Measurements from ENCODE around the gene HEPH. TPM values are rescaled to one million over a fixed set of nuclear protein-coding genes. Genes with fewer than 3 reads are reported as not detected.
"Not testable (repeated sequence)": the region's sequence is repeated elsewhere in the genome, so short reads cannot be mapped to it uniquely, and the experiment has no call there.

Gene HEPH, protein sequence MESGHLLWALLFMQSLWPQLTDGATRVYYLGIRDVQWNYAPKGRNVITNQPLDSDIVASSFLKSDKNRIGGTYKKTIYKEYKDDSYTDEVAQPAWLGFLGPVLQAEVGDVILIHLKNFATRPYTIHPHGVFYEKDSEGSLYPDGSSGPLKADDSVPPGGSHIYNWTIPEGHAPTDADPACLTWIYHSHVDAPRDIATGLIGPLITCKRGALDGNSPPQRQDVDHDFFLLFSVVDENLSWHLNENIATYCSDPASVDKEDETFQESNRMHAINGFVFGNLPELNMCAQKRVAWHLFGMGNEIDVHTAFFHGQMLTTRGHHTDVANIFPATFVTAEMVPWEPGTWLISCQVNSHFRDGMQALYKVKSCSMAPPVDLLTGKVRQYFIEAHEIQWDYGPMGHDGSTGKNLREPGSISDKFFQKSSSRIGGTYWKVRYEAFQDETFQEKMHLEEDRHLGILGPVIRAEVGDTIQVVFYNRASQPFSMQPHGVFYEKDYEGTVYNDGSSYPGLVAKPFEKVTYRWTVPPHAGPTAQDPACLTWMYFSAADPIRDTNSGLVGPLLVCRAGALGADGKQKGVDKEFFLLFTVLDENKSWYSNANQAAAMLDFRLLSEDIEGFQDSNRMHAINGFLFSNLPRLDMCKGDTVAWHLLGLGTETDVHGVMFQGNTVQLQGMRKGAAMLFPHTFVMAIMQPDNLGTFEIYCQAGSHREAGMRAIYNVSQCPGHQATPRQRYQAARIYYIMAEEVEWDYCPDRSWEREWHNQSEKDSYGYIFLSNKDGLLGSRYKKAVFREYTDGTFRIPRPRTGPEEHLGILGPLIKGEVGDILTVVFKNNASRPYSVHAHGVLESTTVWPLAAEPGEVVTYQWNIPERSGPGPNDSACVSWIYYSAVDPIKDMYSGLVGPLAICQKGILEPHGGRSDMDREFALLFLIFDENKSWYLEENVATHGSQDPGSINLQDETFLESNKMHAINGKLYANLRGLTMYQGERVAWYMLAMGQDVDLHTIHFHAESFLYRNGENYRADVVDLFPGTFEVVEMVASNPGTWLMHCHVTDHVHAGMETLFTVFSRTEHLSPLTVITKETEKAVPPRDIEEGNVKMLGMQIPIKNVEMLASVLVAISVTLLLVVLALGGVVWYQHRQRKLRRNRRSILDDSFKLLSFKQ
- polyA plus RNA-seq (2011; rRNA removed) (49.4 and 59.3 TPM in 2 replicates), polyA minus RNA-seq (2011; rRNA and poly(A)+ RNA removed) (29.8 and 42.9 TPM in 2 replicates)

DNA sequence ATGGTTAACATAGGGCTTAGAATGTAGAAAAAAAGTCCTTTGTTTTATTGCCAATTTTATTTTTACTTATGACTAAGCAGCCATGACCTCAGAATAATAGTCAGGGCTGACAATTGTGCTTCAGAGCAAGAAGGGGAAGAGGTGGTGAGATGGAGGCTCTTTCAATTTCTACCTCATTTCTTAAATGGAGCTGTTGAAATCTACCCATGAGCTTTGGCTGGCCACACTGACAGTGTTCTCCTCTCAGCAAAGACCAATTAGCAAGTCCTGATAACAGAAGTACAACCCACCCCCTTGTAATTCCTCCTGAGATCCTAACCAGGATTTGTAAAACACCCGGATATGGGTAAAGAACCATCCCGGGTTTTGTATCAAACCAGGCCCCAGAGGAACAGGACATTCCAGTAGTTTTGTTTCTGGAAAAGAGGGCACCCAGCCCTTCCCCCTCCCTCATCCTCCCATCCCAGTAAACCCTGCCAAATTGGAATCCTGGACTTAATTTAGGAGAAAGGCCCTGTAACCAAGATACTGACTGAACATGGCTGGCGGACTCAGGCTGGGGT lies at the start of gene HEPH:
Gene HEPH (plus strand): TSS at position 399 of the 563 bp plus-strand sequence. CDS start 6,324 bp downstream, outside the sequence.
- Histone ChIP-seq H3K4me3 (ENCODE audit: low read depth, low read length) (peak within 1 kb of the TSS; percentile 63), H3K27ac (ENCODE audit: low read depth, low read length) (peak within 1 kb of the TSS; percentile 31), H3K9me3 (ENCODE audit: control insufficient read depth, insufficient read depth, low read length) (no peaks in the 10 kb centered on the region), H3K27me3 (ENCODE audit: control insufficient read depth, insufficient read depth, low read length) (no peaks in the 10 kb centered on the region)
- ChIA-PET POLR2A (no interaction called here), CTCF (no interaction called here)
- TF ChIP-seq CTCF (IDR thresholded peaks at IDR 0.05; ENCODE audit: low read depth, low read length), result no peak
- DNase-seq (ENCODE audit: low read depth, low spot score), result peak; percentile 13

DNA sequence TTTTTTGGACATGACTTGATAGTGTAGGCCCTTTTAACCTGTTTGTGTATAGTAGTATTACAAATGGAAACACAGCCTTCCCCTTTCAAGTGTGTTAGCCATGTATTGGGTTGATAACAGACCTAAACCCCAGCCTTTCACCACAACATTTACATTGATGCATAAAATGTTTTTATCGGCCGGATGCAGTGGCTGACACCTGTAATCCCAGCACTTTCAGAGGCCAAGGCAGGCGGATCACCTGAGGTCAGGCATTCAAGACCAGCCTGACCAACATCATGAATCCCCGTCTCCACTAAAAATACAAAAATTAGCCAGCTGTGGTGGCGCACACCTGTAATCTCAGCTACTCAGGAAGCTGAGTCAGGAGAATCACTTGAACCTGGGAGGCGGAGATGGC lies 45.3 kb upstream of the HEPH start:
- POLR2A ChIA-PET; H3K9me3 ChIP-seq (ENCODE audit: control insufficient read depth, insufficient read depth, low read length); H3K27ac ChIP-seq (ENCODE audit: low read depth, low read length); CTCF ChIA-PET; H3K27me3 ChIP-seq (ENCODE audit: control insufficient read depth, insufficient read depth, low read length); H3K4me3 ChIP-seq (ENCODE audit: low read depth, low read length); DNase-seq (ENCODE audit: low read depth, low spot score): not testable (repeated sequence)

- H3K4me3 ChIP-seq (ENCODE audit: low read depth, low read length); CTCF ChIA-PET; H3K9me3 ChIP-seq (ENCODE audit: control insufficient read depth, insufficient read depth, low read length); DNase-seq (ENCODE audit: low read depth, low spot score); H3K27ac ChIP-seq (ENCODE audit: low read depth, low read length); H3K27me3 ChIP-seq (ENCODE audit: control insufficient read depth, insufficient read depth, low read length); POLR2A ChIA-PET: not testable (repeated sequence)
Observed at GRCh38 chrX:66121354-66121753, 42.7 kb upstream of the HEPH start.

- ChIA-PET POLR2A (no interaction called here), CTCF (no interaction called here)
- Histone ChIP-seq H3K9me3 (ENCODE audit: control insufficient read depth, insufficient read depth, low read length) (no peaks in the 10 kb centered on the region), H3K27ac (ENCODE audit: low read depth, low read length) (no peak overlapping the region), H3K27me3 (ENCODE audit: control insufficient read depth, insufficient read depth, low read length) (no peaks in the 10 kb centered on the region), H3K4me3 (ENCODE audit: low read depth, low read length) (no peak overlapping the region)
- DNase-seq (ENCODE audit: low read depth, low spot score), result no peak
- TF ChIP-seq CTCF (IDR thresholded peaks at IDR 0.05; ENCODE audit: low read depth, low read length), result no peak
Observed at GRCh38 chrX:66126662-66127061, 37.4 kb upstream of the HEPH start.

DNA sequence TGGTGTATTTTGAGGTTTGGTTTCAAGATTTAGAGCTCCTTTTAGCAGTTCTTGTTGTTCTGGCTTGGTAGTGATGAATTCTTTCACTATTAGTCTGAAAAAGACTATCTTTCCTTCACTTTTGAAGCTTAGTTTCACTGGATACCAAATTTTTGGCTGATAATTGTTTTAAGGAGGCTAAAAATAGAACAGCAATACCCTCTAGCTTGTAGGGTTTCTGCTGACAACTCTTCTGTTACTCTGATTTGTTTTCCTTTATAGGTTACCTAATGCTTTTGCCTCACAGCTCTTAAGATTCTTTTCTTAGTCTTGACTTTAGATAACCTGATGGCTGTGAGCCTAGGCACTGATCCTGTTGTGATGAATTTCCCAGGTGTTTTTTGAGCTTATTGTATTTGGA lies 33.6 kb upstream of the HEPH start:
- DNase-seq (ENCODE audit: low read depth, low spot score), result no peak
- H3K27me3 ChIP-seq (ENCODE audit: control insufficient read depth, insufficient read depth, low read length), result no peaks in the 10 kb centered on the region
- no peak for TF ChIP-seq CTCF (IDR thresholded peaks at IDR 0.05; ENCODE audit: low read depth, low read length)
- ChIA-PET POLR2A (no interaction called here), CTCF (no interaction called here)
- no peak overlapping the region for H3K4me3 ChIP-seq (ENCODE audit: low read depth, low read length)
- no peak overlapping the region for H3K27ac ChIP-seq (ENCODE audit: low read depth, low read length)
- H3K9me3 ChIP-seq (ENCODE audit: control insufficient read depth, insufficient read depth, low read length), result no peaks in the 10 kb centered on the region

- H3K9me3 ChIP-seq (ENCODE audit: control insufficient read depth, insufficient read depth, low read length); DNase-seq (ENCODE audit: low read depth, low spot score); H3K27ac ChIP-seq (ENCODE audit: low read depth, low read length); CTCF ChIA-PET; H3K4me3 ChIP-seq (ENCODE audit: low read depth, low read length); H3K27me3 ChIP-seq (ENCODE audit: control insufficient read depth, insufficient read depth, low read length); POLR2A ChIA-PET: not testable (repeated sequence)
Observed at GRCh38 chrX:66135284-66135683, 28.8 kb upstream of the HEPH start.

All from AG04450 (cell line).